H1 (cell line): Measurements from ENCODE around the gene COL21A1. TPM values are rescaled to one million over a fixed set of nuclear protein-coding genes. Genes with fewer than 3 reads are reported as not detected.

Experiments
- CEBPB ChIP-seq: IDR thresholded peaks from 2 replicates; pipeline ENCODE4 v1.6.1; 2012; ENCODE audit warnings: low read depth, low read length
- E2F6 ChIP-seq: IDR thresholded peaks from 2 replicates; pipeline ENCODE4 v1.6.1; 2012; ENCODE audit warnings: inconsistent platforms
- RAD21 ChIP-seq, 2 experiments: IDR thresholded peaks in 1 of 2; conservative IDR thresholded peaks in 1 of 2; 2 replicates each; pipeline ENCODE4 v1.6.1; 2011; ENCODE audit warnings: low read depth in 2 of 2, low read length in 2 of 2, improper control_type of control experiment in 1 of 2, inconsistent platforms in 1 of 2, mild to moderate bottlenecking in 1 of 2, moderate library complexity in 1 of 2
- RFX5 ChIP-seq: IDR thresholded peaks from 2 replicates; pipeline ENCODE4 v1.6.1; 2011; ENCODE audit warnings: low read depth, low read length, improper control_type of control experiment, borderline replicate concordance
- polyA plus RNA-seq, 7 experiments: library from polyadenylated mRNA; depleted of rRNA in 3 of 7; stranded (reverse) in 5 of 7; unstranded in 2 of 7; fragments of >200 nt in 5 of 7; fragments of 200-250 nt in 2 of 7; gene quantifications; 1 replicate in 5 of 7; 2 replicates in 1 of 7; 4 replicates in 1 of 7; pipeline versions ENCODE4 v1.2.1 to v1.2.3, GENCODE V29; 2011 to 2013; ENCODE audit warnings: missing spikeins in 2 of 7, mixed read lengths in 2 of 7
- total RNA-seq: library from RNA; stranded (reverse); fragmentation: NEBNext Ultra II Directional; extraction: Animal tissue kit (Norgen Biotek cat#: 25700); gene quantifications from 2 replicates; pipeline ENCODE4 v1.2.1, GENCODE V29; 2021
- TF ChIP-seq, protein P1 (sequence below): fragments of 300-600 bp; sonication (generic); IDR thresholded peaks from 2 replicates; pipeline ENCODE4 v1.7.1; 2012; ENCODE audit warnings: low read length, moderate library complexity, mild to moderate bottlenecking, inconsistent platforms; ENCODE audit not compliant: insufficient replicate concordance
- TF ChIP-seq, protein P2 (sequence below), 3 experiments: IDR thresholded peaks; 1 replicate in 2 of 3; 2 replicates in 1 of 3; pipeline versions ENCODE4 v1.5.1 to v1.6.1; 2011; ENCODE audit warnings: low read length in 3 of 3, mild to moderate bottlenecking in 3 of 3, inconsistent platforms in 2 of 3, low read depth in 1 of 3, moderate library complexity in 1 of 3; ENCODE audit not compliant: insufficient read depth in 1 of 3; ENCODE audit errors: control extremely low read depth in 1 of 3

Gene COL21A1
- total and polyA plus RNA-seq, 2 of the 8 experiments (the other 6 are each of a cell fraction or from before 2014, with no cell fraction given) = 1.6 to 3.4 TPM

DNA sequence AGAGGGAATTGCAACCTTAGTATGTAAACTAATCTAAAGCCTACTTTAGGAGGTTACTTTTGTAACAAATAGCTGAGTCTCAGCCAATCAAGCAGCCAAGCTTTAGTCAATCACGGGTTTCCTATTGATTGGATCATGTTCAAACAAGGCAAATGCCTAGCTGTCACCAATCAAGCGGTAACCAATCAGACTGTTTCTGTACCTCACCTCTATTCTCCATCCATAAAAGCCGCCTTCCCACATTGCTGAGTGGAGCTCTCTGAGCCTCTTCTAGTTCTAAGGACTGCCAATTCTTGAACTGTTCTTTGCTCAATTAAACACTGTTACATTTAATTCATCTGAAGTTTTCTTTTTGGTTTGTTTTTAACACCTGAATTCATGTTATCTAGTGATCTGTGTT, 223.6 kb downstream of the COL21A1 start (continued):
- TF ChIP-seq, protein P1, sequence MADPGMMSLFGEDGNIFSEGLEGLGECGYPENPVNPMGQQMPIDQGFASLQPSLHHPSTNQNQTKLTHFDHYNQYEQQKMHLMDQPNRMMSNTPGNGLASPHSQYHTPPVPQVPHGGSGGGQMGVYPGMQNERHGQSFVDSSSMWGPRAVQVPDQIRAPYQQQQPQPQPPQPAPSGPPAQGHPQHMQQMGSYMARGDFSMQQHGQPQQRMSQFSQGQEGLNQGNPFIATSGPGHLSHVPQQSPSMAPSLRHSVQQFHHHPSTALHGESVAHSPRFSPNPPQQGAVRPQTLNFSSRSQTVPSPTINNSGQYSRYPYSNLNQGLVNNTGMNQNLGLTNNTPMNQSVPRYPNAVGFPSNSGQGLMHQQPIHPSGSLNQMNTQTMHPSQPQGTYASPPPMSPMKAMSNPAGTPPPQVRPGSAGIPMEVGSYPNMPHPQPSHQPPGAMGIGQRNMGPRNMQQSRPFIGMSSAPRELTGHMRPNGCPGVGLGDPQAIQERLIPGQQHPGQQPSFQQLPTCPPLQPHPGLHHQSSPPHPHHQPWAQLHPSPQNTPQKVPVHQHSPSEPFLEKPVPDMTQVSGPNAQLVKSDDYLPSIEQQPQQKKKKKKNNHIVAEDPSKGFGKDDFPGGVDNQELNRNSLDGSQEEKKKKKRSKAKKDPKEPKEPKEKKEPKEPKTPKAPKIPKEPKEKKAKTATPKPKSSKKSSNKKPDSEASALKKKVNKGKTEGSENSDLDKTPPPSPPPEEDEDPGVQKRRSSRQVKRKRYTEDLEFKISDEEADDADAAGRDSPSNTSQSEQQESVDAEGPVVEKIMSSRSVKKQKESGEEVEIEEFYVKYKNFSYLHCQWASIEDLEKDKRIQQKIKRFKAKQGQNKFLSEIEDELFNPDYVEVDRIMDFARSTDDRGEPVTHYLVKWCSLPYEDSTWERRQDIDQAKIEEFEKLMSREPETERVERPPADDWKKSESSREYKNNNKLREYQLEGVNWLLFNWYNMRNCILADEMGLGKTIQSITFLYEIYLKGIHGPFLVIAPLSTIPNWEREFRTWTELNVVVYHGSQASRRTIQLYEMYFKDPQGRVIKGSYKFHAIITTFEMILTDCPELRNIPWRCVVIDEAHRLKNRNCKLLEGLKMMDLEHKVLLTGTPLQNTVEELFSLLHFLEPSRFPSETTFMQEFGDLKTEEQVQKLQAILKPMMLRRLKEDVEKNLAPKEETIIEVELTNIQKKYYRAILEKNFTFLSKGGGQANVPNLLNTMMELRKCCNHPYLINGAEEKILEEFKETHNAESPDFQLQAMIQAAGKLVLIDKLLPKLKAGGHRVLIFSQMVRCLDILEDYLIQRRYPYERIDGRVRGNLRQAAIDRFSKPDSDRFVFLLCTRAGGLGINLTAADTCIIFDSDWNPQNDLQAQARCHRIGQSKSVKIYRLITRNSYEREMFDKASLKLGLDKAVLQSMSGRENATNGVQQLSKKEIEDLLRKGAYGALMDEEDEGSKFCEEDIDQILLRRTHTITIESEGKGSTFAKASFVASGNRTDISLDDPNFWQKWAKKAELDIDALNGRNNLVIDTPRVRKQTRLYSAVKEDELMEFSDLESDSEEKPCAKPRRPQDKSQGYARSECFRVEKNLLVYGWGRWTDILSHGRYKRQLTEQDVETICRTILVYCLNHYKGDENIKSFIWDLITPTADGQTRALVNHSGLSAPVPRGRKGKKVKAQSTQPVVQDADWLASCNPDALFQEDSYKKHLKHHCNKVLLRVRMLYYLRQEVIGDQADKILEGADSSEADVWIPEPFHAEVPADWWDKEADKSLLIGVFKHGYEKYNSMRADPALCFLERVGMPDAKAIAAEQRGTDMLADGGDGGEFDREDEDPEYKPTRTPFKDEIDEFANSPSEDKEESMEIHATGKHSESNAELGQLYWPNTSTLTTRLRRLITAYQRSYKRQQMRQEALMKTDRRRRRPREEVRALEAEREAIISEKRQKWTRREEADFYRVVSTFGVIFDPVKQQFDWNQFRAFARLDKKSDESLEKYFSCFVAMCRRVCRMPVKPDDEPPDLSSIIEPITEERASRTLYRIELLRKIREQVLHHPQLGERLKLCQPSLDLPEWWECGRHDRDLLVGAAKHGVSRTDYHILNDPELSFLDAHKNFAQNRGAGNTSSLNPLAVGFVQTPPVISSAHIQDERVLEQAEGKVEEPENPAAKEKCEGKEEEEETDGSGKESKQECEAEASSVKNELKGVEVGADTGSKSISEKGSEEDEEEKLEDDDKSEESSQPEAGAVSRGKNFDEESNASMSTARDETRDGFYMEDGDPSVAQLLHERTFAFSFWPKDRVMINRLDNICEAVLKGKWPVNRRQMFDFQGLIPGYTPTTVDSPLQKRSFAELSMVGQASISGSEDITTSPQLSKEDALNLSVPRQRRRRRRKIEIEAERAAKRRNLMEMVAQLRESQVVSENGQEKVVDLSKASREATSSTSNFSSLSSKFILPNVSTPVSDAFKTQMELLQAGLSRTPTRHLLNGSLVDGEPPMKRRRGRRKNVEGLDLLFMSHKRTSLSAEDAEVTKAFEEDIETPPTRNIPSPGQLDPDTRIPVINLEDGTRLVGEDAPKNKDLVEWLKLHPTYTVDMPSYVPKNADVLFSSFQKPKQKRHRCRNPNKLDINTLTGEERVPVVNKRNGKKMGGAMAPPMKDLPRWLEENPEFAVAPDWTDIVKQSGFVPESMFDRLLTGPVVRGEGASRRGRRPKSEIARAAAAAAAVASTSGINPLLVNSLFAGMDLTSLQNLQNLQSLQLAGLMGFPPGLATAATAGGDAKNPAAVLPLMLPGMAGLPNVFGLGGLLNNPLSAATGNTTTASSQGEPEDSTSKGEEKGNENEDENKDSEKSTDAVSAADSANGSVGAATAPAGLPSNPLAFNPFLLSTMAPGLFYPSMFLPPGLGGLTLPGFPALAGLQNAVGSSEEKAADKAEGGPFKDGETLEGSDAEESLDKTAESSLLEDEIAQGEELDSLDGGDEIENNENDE = no peak
- no peak for TF ChIP-seq RAD21 (IDR thresholded peaks at IDR 0.05 in 1 of 2, conservative IDR thresholded peaks at IDR 0.05 in 1 of 2; ENCODE audit: low read depth in 2 of 2, low read length in 2 of 2)
- TF ChIP-seq RFX5 = no peak
- TF ChIP-seq CEBPB = no peak
- TF ChIP-seq E2F6 = no peak
- TF ChIP-seq, protein P2, sequence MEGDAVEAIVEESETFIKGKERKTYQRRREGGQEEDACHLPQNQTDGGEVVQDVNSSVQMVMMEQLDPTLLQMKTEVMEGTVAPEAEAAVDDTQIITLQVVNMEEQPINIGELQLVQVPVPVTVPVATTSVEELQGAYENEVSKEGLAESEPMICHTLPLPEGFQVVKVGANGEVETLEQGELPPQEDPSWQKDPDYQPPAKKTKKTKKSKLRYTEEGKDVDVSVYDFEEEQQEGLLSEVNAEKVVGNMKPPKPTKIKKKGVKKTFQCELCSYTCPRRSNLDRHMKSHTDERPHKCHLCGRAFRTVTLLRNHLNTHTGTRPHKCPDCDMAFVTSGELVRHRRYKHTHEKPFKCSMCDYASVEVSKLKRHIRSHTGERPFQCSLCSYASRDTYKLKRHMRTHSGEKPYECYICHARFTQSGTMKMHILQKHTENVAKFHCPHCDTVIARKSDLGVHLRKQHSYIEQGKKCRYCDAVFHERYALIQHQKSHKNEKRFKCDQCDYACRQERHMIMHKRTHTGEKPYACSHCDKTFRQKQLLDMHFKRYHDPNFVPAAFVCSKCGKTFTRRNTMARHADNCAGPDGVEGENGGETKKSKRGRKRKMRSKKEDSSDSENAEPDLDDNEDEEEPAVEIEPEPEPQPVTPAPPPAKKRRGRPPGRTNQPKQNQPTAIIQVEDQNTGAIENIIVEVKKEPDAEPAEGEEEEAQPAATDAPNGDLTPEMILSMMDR (IDR thresholded peaks at IDR 0.05; ENCODE audit: control extremely low read depth in 1 of 3, insufficient read depth in 1 of 3, low read depth in 1 of 3, low read length in 3 of 3) = no peak
